Measurements from ENCODE around the gene ULK4. TPM values are rescaled to one million over a fixed set of nuclear protein-coding genes. Genes with fewer than 3 reads are reported as not detected.

ULK4 gene
- total RNA-seq, 2 donors from 2014 or later = 11.1 to 17.9 TPM

DNA sequence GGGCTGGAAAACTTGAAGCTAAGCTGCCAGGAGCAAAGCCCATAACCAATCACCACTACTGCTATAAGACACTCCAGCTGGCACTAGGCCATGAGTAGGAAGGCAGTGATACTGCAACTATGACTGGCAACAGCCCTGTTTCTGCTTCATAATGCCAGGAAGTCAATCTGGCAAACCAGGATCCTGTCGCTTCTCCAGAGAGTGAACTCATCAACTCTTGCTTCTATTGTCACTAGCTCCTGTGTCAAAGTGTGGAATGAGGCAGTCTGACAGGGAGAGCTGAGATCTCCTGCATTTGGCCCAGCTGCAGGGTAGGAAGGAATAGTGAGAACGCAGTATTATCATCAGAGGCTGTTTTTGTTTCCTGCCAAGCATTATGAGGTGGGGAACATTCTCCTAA lies 657.3 kb downstream of the ULK4 start:
- H3K27ac Mint-ChIP-seq = no peak overlapping the region
- WGBS, 2 experiments (ENCODE audit: insufficient coverage in 1 of 2, insufficient read length in 1 of 2) = 80 to 95% methylated on average over 1 to 2 of the region's 2 CpGs

DNA sequence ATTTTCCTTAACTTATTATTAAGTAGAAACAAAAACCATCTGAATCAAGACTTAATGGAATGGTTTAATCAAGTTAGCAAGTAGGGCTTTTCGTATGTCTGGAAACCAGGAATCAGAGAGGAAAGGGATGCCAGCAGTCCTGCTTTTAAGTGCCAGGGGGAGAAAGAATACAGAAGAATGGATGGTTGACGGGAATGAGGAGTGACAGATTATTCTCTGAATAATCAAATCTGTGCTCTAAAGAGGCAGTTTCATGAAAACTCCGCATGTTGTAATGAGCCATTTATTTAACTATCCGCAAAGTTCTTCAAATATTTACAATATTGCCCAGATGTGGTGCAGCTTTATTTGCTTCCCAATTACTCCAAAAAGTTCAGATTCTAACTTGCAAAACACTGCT lies 659.6 kb downstream of the ULK4 start:
- no peak overlapping the region for H3K27ac ChIP-seq (ENCODE audit: low read depth, low read length)
- no peaks in the 10 kb centered on the region for H3K36me3 ChIP-seq (ENCODE audit: control insufficient read depth, insufficient read depth, low read length)
- TF ChIP-seq, protein P1, sequence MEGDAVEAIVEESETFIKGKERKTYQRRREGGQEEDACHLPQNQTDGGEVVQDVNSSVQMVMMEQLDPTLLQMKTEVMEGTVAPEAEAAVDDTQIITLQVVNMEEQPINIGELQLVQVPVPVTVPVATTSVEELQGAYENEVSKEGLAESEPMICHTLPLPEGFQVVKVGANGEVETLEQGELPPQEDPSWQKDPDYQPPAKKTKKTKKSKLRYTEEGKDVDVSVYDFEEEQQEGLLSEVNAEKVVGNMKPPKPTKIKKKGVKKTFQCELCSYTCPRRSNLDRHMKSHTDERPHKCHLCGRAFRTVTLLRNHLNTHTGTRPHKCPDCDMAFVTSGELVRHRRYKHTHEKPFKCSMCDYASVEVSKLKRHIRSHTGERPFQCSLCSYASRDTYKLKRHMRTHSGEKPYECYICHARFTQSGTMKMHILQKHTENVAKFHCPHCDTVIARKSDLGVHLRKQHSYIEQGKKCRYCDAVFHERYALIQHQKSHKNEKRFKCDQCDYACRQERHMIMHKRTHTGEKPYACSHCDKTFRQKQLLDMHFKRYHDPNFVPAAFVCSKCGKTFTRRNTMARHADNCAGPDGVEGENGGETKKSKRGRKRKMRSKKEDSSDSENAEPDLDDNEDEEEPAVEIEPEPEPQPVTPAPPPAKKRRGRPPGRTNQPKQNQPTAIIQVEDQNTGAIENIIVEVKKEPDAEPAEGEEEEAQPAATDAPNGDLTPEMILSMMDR (conservative IDR thresholded peaks at IDR 0.05) = no peak
- peaks cover 5% of the 10 kb centered on the region for H3K9me3 ChIP-seq (ENCODE audit: control insufficient read depth, low read length)
- H3K4me1 Mint-ChIP-seq = peaks cover 2% of the 10 kb centered on the region
- 93 to 98% methylated on average over 4 of the region's 4 CpGs for WGBS, 2 experiments (ENCODE audit: insufficient coverage in 1 of 2, insufficient read length in 1 of 2)
- H3K36me3 Mint-ChIP-seq (ENCODE audit: low read depth) = peaks cover 4% of the 10 kb centered on the region
- no peak overlapping the region for H3K4me3 Mint-ChIP-seq
- no peak for DNase-seq
- no peaks in the 10 kb centered on the region for H3K27me3 ChIP-seq (ENCODE audit: control insufficient read depth, insufficient read depth, low read length, poor library complexity, severe bottlenecking)
- no peak overlapping the region for H3K4me3 ChIP-seq (ENCODE audit: low read length)
- H3K4me1 ChIP-seq (ENCODE audit: control insufficient read depth, insufficient read depth, low read length) = no peaks in the 10 kb centered on the region
- H3K9me3 Mint-ChIP-seq = peaks cover 7% of the 10 kb centered on the region
- H3K9ac ChIP-seq (ENCODE audit: extremely low read depth, low read length, poor library complexity, severe bottlenecking) = no peak overlapping the region
- no peaks in the 10 kb centered on the region for H3K27me3 Mint-ChIP-seq (ENCODE audit: insufficient read depth)
- H3K27ac Mint-ChIP-seq = no peak overlapping the region

More for the DNA sequence above, 657.3 kb downstream of the ULK4 start:
- DNase-seq = no peak
- H3K4me1 ChIP-seq (ENCODE audit: control insufficient read depth, insufficient read depth, low read length) = no peaks in the 10 kb centered on the region
- TF ChIP-seq, protein P1 (conservative IDR thresholded peaks at IDR 0.05) = no peak
- no peak overlapping the region for H3K9ac ChIP-seq (ENCODE audit: extremely low read depth, low read length, poor library complexity, severe bottlenecking)
- no peak overlapping the region for H3K4me3 Mint-ChIP-seq
- H3K9me3 Mint-ChIP-seq = peaks cover 7% of the 10 kb centered on the region
- no peaks in the 10 kb centered on the region for H3K4me1 Mint-ChIP-seq
- H3K4me3 ChIP-seq (ENCODE audit: low read length) = no peak overlapping the region
- peaks cover 5% of the 10 kb centered on the region for H3K9me3 ChIP-seq (ENCODE audit: control insufficient read depth, low read length)
- H3K36me3 ChIP-seq (ENCODE audit: control insufficient read depth, insufficient read depth, low read length) = no peaks in the 10 kb centered on the region
- H3K27me3 ChIP-seq (ENCODE audit: control insufficient read depth, insufficient read depth, low read length, poor library complexity, severe bottlenecking) = no peaks in the 10 kb centered on the region
- H3K27me3 Mint-ChIP-seq (ENCODE audit: insufficient read depth) = no peaks in the 10 kb centered on the region
- H3K27ac ChIP-seq (ENCODE audit: low read depth, low read length) = no peak overlapping the region
- H3K36me3 Mint-ChIP-seq (ENCODE audit: low read depth) = peaks cover 4% of the 10 kb centered on the region

DNA sequence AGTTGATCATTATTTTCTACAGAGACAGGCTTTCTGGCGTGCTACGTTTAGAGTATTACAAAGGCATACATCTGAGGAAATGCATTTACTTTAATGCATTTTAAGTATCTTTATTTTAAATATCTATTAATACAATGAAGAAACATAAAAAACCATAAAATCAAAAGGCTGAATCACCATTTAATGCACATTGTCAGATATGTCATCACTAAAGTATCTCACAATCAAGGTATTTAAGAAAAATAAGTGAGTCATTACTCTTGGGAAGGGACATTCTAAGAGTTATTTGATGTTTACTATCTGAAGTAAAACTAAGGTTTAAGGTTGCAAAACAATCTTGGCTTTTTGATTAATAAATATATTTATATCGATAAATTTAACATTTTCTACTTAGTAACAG lies 660.4 kb downstream of the ULK4 start:
- H3K27ac Mint-ChIP-seq = no peak overlapping the region
- Histone ChIP-seq H3K9ac (ENCODE audit: extremely low read depth, low read length, poor library complexity, severe bottlenecking) (no peak overlapping the region), H3K27ac (ENCODE audit: low read depth, low read length) (no peak overlapping the region), H3K36me3 (ENCODE audit: control insufficient read depth, insufficient read depth, low read length) (no peaks in the 10 kb centered on the region), H3K4me3 (ENCODE audit: low read length) (no peak overlapping the region), H3K9me3 (ENCODE audit: control insufficient read depth, low read length) (peaks cover 5% of the 10 kb centered on the region), H3K27me3 (ENCODE audit: control insufficient read depth, insufficient read depth, low read length, poor library complexity, severe bottlenecking) (no peaks in the 10 kb centered on the region), H3K4me1 (ENCODE audit: control insufficient read depth, insufficient read depth, low read length) (no peaks in the 10 kb centered on the region)
- WGBS, 2 experiments (ENCODE audit: insufficient coverage in 1 of 2, insufficient read length in 1 of 2) = 93% methylated on average over 2 of the region's 3 CpGs; no CpG with 5 or more reads in 1 of the 2 experiments
- DNase-seq = no peak
- peaks cover 7% of the 10 kb centered on the region for H3K9me3 Mint-ChIP-seq
- H3K4me3 Mint-ChIP-seq = no peak overlapping the region
- TF ChIP-seq, protein P1 (conservative IDR thresholded peaks at IDR 0.05) = no peak
- peaks cover 4% of the 10 kb centered on the region for H3K36me3 Mint-ChIP-seq (ENCODE audit: low read depth)
- H3K27me3 Mint-ChIP-seq (ENCODE audit: insufficient read depth) = no peaks in the 10 kb centered on the region
- H3K4me1 Mint-ChIP-seq = peaks cover 2% of the 10 kb centered on the region

All from endodermal cell (in vitro differentiated cells).